Mucosa of rectum (tissue), 2 donors: ENCODE results near the gene MACF1.
"Not testable (repeated sequence)": the region's sequence is repeated elsewhere in the genome, so short reads cannot be mapped to it uniquely, and the experiment has no call there.

Experiments
- H3K27ac ChIP-seq, 2 donors: one replicate each; pipeline ENCODE4 v1.7.0; 2013; ENCODE audit warnings: inconsistent platforms in 2 of 2, low read depth in 2 of 2, low read length in 2 of 2
- H3K27me3 ChIP-seq, 2 donors: one replicate each; pipeline ENCODE4 v1.7.0; 2013; ENCODE audit warnings: low read length in 2 of 2; ENCODE audit not compliant: control insufficient read depth in 2 of 2, insufficient read depth in 2 of 2
- H3K36me3 ChIP-seq, 2 donors: one replicate each; pipeline ENCODE4 v1.7.0; 2013; ENCODE audit warnings: low read length in 2 of 2; ENCODE audit not compliant: control insufficient read depth in 2 of 2, insufficient read depth in 2 of 2
- H3K4me1 ChIP-seq, 2 donors: one replicate each; pipeline ENCODE4 v1.7.0; 2013; ENCODE audit warnings: low read length in 2 of 2, mild to moderate bottlenecking in 1 of 2; ENCODE audit not compliant: control insufficient read depth in 2 of 2, insufficient read depth in 2 of 2
- H3K4me3 ChIP-seq, 2 donors: one replicate each; pipeline ENCODE4 v1.7.0; 2013; ENCODE audit warnings: low read length in 2 of 2
- H3K9ac ChIP-seq, 2 donors: one replicate each; pipeline ENCODE4 v1.7.0; 2013; ENCODE audit warnings: low read length in 2 of 2, low read depth in 1 of 2, mild to moderate bottlenecking in 1 of 2
- H3K9me3 ChIP-seq, 2 donors: one replicate each; pipeline ENCODE4 v1.7.0; 2013; ENCODE audit warnings: low read length in 2 of 2; ENCODE audit not compliant: control insufficient read depth in 2 of 2
- donor health status: healthy.
- donor health status: Normal muscosa, but diverticular disease.

Gene MACF1

GRCh38 chr1:39475551-39475950 is 271.1 kb downstream of the MACF1 start:
- not testable (repeated sequence) for H3K27ac ChIP-seq, H3K4me3 ChIP-seq
- peaks cover 23 to 47% of the 10 kb centered on the region in 2 donors for H3K36me3 ChIP-seq

GRCh38 chr1:39478126-39478915 is 273.8 kb downstream of the MACF1 start:
- Histone ChIP-seq H3K27ac (no peak overlapping the region), H3K9ac (no peak overlapping the region), H3K4me1 (no peaks in the 10 kb centered on the region), H3K9me3 (no peaks in the 10 kb centered on the region), H3K36me3 (peaks cover 36 to 44% of the 10 kb centered on the region in 2 donors), H3K27me3 (no peaks in the 10 kb centered on the region), H3K4me3 (no peak overlapping the region)

More at GRCh38 chr1:39475551-39475950, 271.1 kb downstream of the MACF1 start:
- not testable (repeated sequence) for H3K27me3 ChIP-seq, H3K9ac ChIP-seq, H3K4me1 ChIP-seq, H3K9me3 ChIP-seq

DNA sequence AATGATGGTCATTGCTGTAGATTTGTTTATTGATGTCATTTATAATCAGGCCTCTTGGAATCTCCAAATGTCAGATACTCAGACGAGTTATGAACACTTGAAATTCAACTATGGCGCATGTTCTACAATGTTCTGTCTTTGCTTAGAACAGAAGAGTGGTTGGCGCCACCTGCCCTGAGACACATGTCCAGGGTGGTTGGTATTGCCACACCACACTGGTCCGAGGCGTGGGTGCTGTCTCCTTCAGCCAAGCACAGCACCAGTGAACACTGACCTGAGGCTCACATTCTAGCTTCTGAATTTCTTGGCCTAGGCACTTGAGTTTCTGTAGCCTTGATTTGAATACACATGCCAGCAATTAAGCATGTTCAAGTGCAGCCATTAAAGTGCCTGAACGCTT is 276.8 kb downstream of the MACF1 start:
- Histone ChIP-seq H3K9ac (no peak overlapping the region), H3K9me3 (no peaks in the 10 kb centered on the region), H3K36me3 (peaks cover 49% of the 10 kb centered on the region in 2 donors), H3K4me3 (no peak overlapping the region), H3K27ac (no peak overlapping the region), H3K4me1 (no peaks in the 10 kb centered on the region), H3K27me3 (no peaks in the 10 kb centered on the region)

- Histone ChIP-seq H3K27me3 (no peaks in the 10 kb centered on the region), H3K9me3 (no peaks in the 10 kb centered on the region), H3K4me1 (no peaks in the 10 kb centered on the region), H3K4me3 (no peak overlapping the region), H3K27ac (no peak overlapping the region), H3K9ac (no peak overlapping the region), H3K36me3 (peaks cover 42 to 50% of the 10 kb centered on the region in 2 donors)
Measured at GRCh38 chr1:39483276-39483675, 278.8 kb downstream of the MACF1 start.

GRCh38 chr1:39484564-39484963 is 280.1 kb downstream of the MACF1 start:
- H3K4me1 ChIP-seq = no peaks in the 10 kb centered on the region
- H3K36me3 ChIP-seq = peaks cover 35 to 46% of the 10 kb centered on the region in 2 donors
- H3K27ac ChIP-seq = no peak overlapping the region
- no peaks in the 10 kb centered on the region for H3K9me3 ChIP-seq
- no peaks in the 10 kb centered on the region for H3K27me3 ChIP-seq
- H3K4me3 ChIP-seq = no peak overlapping the region
- H3K9ac ChIP-seq = no peak overlapping the region

DNA sequence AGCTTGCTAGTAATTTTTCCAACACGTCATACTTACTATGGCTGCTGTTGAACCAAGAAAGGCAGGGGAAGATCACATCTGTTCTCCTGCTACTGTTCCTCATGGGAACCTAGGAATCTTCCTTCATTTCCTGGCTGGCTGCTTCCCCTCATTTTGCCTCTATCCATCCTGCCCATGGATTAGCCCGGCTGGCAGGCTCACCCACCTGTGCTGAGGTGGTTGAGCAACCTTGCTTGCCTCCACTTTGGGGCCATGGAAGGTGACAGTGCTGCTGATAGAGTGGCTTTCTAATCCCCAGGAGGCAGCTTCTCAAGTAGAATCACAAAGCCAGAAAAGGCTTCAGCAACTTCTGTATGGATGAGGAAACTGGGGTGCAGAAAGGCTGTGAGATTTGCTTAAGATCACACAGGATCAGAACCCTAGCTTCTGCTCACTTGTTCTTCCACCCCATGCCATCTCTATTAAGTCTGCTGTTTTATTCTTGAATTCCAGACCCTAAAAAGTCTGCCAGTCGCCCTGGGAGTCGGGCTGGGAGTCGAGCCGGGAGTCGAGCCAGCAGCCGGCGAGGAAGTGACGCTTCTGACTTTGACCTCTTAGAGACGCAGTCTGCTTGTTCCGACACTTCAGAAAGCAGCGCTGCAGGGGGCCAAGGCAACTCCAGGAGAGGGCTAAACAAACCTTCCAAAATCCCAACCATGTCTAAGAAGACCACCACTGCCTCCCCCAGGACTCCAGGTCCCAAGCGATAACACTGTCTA is 280.7 kb downstream of the MACF1 start:
- Histone ChIP-seq H3K9ac (no peak overlapping the region), H3K4me1 (no peaks in the 10 kb centered on the region), H3K9me3 (no peaks in the 10 kb centered on the region), H3K36me3 (peaks cover 28 to 39% of the 10 kb centered on the region in 2 donors), H3K4me3 (no peak overlapping the region), H3K27ac (no peak overlapping the region), H3K27me3 (no peaks in the 10 kb centered on the region)

GRCh38 chr1:39488012-39488545 is 283.6 kb downstream of the MACF1 start:
- peaks cover 4 to 7% of the 10 kb centered on the region in 2 donors for H3K27me3 ChIP-seq
- H3K9ac ChIP-seq = no peak overlapping the region
- H3K9me3 ChIP-seq = no peaks in the 10 kb centered on the region
- no peak overlapping the region for H3K27ac ChIP-seq
- no peak overlapping the region for H3K4me3 ChIP-seq
- peaks cover 13 to 26% of the 10 kb centered on the region in 2 donors for H3K36me3 ChIP-seq
- H3K4me1 ChIP-seq = peaks cover 3 to 6% of the 10 kb centered on the region in 2 donors

DNA sequence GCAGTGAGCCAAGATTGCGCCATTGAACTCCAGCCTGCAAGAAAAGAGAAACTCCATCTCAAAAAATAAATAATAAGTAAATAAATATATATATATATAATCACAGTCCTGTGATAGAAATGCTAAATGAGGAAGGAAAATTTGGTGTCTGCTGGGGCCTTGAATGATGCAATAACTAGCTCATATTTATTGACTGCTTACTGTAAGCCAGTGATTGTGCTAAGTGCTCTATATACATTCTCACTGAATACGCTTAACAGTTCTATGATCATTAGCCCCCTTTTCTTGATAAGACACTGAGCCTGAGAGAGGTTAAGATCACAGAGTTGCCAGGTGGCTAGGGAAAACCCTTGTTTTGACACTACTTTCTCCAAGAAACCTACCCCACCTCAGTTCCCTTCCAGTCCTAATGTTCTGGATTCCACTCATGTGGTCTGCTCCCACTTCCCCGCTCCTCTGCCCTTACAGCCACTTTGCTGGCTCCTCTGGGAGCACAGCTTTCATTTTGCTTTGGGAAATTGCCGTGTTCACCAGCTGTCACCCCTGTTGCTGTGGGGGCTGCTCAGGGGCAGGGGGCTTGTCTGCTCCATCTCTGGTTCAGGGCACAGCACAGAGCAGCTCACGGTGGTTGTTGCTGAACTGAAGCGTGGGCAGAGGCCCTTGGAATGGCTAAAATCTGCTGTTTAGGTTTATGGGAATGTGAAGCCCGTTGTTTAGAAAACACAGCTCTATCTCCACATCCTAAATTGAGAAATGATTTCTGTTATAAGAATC is 284.5 kb downstream of the MACF1 start:
- no peaks in the 10 kb centered on the region for H3K9me3 ChIP-seq
- peaks cover 11 to 14% of the 10 kb centered on the region in 2 donors for H3K27me3 ChIP-seq
- peak overlapping the region in 1 of 2 donors; percentile 9 for H3K27ac ChIP-seq
- H3K9ac ChIP-seq = no peak overlapping the region
- H3K4me3 ChIP-seq = no peak overlapping the region
- peaks cover 13 to 23% of the 10 kb centered on the region in 2 donors for H3K36me3 ChIP-seq
- H3K4me1 ChIP-seq = peaks cover 3 to 6% of the 10 kb centered on the region in 2 donors

GRCh38 chr1:39489567-39490239 is 285.2 kb downstream of the MACF1 start:
- no peak overlapping the region for H3K9ac ChIP-seq
- no peak overlapping the region for H3K27ac ChIP-seq
- peaks cover 10 to 20% of the 10 kb centered on the region in 2 donors for H3K36me3 ChIP-seq
- H3K9me3 ChIP-seq = no peaks in the 10 kb centered on the region
- no peak overlapping the region for H3K4me3 ChIP-seq
- peaks cover 12 to 15% of the 10 kb centered on the region in 2 donors for H3K27me3 ChIP-seq
- peaks cover 3 to 6% of the 10 kb centered on the region in 2 donors for H3K4me1 ChIP-seq
